Pancreas (tissue), 10 donors: ENCODE data around the gene ATOH7. TPM values are rescaled to one million over a fixed set of nuclear protein-coding genes. Genes with fewer than 3 reads are reported as not detected.
"Not testable (repeated sequence)": the region's sequence is repeated elsewhere in the genome, so short reads cannot be mapped to it uniquely, and the experiment has no call there.

Experiments used
- ATAC-seq, 4 donors: fragments of 200-7000 bp; cut with Tn5 transposase; one replicate each; pipeline versions ENCODE4 v1.8.0 to v1.9.1; 2020; ENCODE audit warnings: mild to moderate bottlenecking in 4 of 4, moderate library complexity in 4 of 4
- DNase-seq, 6 donors: peaks; one replicate each; pipeline ENCODE4 v3.0.0-alpha.2; 2020
- FAIRE-seq: peaks from 2 replicates; lab custom pipeline; 2012; peaks lifted over from hg19 to GRCh38; lab: Jason Lieb, UNC
- H3K27ac ChIP-seq, 4 donors: fragments of 200-600 bp; sonication (generic); 1 replicate in 3 of 4; 2 replicates in 1 of 4; pipeline versions ENCODE4 v1.5.0 to v1.8.0; 2020
- H3K27me3 ChIP-seq, 4 donors: fragments of 200-600 bp; one replicate each; pipeline ENCODE4 v1.8.0; 2021
- H3K36me3 ChIP-seq, 3 donors: fragments of 200-600 bp; sonication (generic) in 1 of 3; one replicate each; pipeline versions ENCODE4 v1.5.0 to v1.8.0; 2020 to 2021
- H3K4me1 ChIP-seq, 3 donors: fragments of 200-600 bp; one replicate each; pipeline ENCODE4 v1.8.0; 2021
- H3K4me3 ChIP-seq, 4 donors: fragments of 200-600 bp; sonication (generic) in 2 of 4; one replicate each; pipeline versions ENCODE4 v1.5.0 to v1.8.0; 2020 to 2021
- H3K9me3 ChIP-seq, 4 donors: fragments of 200-600 bp; one replicate each; pipeline ENCODE4 v1.8.0; 2021
- WGBS, 2 donors: extraction: QIAGEN DNeasy Blood & Tissue Kit; methylation state at CpG; one replicate each; pipeline ENCODE4 v1.1.7; 2013; 5-methylcytosine and 5-hydroxymethylcytosine counted together
- intact Hi-C, 3 donors: fragments of 100-400 bp; cut with DNase I; formaldehyde crosslinking; loops; one replicate each; pipeline versions ENCODE4 v1.11.1 to v1.14.2; 2022
- polyA plus RNA-seq, 2 donors: library from polyadenylated mRNA; stranded (reverse); fragments of 200-250 nt; gene quantifications; one replicate each; pipeline ENCODE4 v1.2.3, GENCODE V29; 2013
- total RNA-seq, 6 donors: library from RNA; stranded (reverse); fragmentation: NEBNext Ultra II Directional in 4 of 6; extraction: Animal tissue kit (Norgen Biotek cat#: 25700) in 4 of 6; gene quantifications; one replicate each; pipeline versions ENCODE4 v1.2.1 to v1.2.4, GENCODE V29; 2021 to 2023
- TF ChIP-seq, protein P1 (sequence below), 4 donors: fragments of 200-600 bp; sonication (generic) in 3 of 4; IDR thresholded peaks; one replicate each; pipeline versions ENCODE4 v1.5.0 to v1.8.0; 2021; ENCODE audit warnings: antibody characterized with exemption in 4 of 4
- donor health status: healthy with polysubstance abuse.
- donor health status: DM: no; HTN: no; CAD: no; lungs with moderate emphysema.
- donor health status: DM: no; HTN: no; CAD: no.
- donor health status: control.
- donor health status: control.
- donor health status: Bipolar disorder and iron deficiency.
- donor health status: DM: yes; HTN: yes; CAD: no.
- donor health status: DM: no; HTN: no; CAD: no.
- donor health status: DM: no; HTN: no; CAD: no.
- donor health status: DM: yes; HTN: yes; CAD: no.

The ATOH7 gene
- total and polyA plus RNA-seq, 8 donors, result 0.11 to 0.38 (median 0.19) TPM; not detected in 3

GRCh38 chr10:68249297-68249696 lies 17.4 kb upstream of the ATOH7 start:
- no peaks in the 10 kb centered on the region for H3K4me1 ChIP-seq
- H3K9me3 ChIP-seq, result no peaks in the 10 kb centered on the region
- WGBS, 2 donors, result 90 to 94% methylated on average over 4 of the region's 4 CpGs
- no peak for ATAC-seq
- TF ChIP-seq, protein P1, sequence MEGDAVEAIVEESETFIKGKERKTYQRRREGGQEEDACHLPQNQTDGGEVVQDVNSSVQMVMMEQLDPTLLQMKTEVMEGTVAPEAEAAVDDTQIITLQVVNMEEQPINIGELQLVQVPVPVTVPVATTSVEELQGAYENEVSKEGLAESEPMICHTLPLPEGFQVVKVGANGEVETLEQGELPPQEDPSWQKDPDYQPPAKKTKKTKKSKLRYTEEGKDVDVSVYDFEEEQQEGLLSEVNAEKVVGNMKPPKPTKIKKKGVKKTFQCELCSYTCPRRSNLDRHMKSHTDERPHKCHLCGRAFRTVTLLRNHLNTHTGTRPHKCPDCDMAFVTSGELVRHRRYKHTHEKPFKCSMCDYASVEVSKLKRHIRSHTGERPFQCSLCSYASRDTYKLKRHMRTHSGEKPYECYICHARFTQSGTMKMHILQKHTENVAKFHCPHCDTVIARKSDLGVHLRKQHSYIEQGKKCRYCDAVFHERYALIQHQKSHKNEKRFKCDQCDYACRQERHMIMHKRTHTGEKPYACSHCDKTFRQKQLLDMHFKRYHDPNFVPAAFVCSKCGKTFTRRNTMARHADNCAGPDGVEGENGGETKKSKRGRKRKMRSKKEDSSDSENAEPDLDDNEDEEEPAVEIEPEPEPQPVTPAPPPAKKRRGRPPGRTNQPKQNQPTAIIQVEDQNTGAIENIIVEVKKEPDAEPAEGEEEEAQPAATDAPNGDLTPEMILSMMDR (IDR thresholded peaks at IDR 0.05), result no peak
- H3K4me3 ChIP-seq, result no peak overlapping the region
- H3K27ac ChIP-seq, result no peak overlapping the region
- no peaks in the 10 kb centered on the region for H3K27me3 ChIP-seq
- H3K36me3 ChIP-seq, result no peaks in the 10 kb centered on the region
- DNase-seq, result no peak
- intact Hi-C loops, result no loop called here
- FAIRE-seq, result no peak

- Histone ChIP-seq H3K4me1 (no peaks in the 10 kb centered on the region), H3K9me3 (no peaks in the 10 kb centered on the region), H3K27ac (no peak overlapping the region), H3K36me3 (no peaks in the 10 kb centered on the region), H3K4me3 (no peak overlapping the region), H3K27me3 (no peaks in the 10 kb centered on the region)
- no peak for DNase-seq
- FAIRE-seq, result no peak
- ATAC-seq, result no peak
- TF ChIP-seq, protein P1 (IDR thresholded peaks at IDR 0.05), result no peak
- intact Hi-C loops, result no loop called here
- 77 to 81% methylated on average over 6 of the region's 6 CpGs for WGBS, 2 donors
Measured at GRCh38 chr10:68247931-68248330, 16.0 kb upstream of the ATOH7 start.

DNA sequence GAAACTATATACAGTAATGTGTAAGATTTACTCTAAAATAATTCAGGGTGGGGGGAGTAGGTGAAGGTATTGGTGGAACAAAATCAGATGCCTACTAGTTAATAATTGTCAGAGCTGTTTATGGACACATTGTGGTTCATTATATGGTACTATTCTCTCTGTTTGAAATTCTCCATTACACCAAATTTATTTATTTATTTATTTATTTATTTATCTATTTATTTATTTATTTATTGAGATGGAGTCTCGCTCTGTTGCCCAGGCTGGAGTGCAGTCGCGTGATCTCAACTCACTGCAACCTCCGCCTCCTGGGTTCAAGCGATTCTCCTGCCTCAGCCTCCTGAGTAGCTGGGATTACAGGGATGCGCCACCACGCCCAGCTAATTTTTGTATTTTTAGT lies 14.5 kb upstream of the ATOH7 start:
- FAIRE-seq, ATAC-seq, H3K9me3 ChIP-seq, H3K27me3 ChIP-seq, H3K4me1 ChIP-seq, H3K4me3 ChIP-seq, DNase-seq, H3K27ac ChIP-seq, H3K36me3 ChIP-seq, intact Hi-C loops: not testable (repeated sequence)
- WGBS, 2 donors, result 94 to 96% methylated on average over 7 of the region's 7 CpGs

GRCh38 chr10:68242051-68242450 lies 10.1 kb upstream of the ATOH7 start:
- Histone ChIP-seq H3K4me1 (no peaks in the 10 kb centered on the region), H3K27ac (no peak overlapping the region), H3K9me3 (no peaks in the 10 kb centered on the region), H3K27me3 (no peaks in the 10 kb centered on the region), H3K36me3 (no peaks in the 10 kb centered on the region), H3K4me3 (no peak overlapping the region)
- no peak for ATAC-seq
- DNase-seq, result no peak
- TF ChIP-seq, protein P1 (IDR thresholded peaks at IDR 0.05), result no peak
- intact Hi-C loops, result no loop called here
- WGBS, 2 donors, result 91 to 100% methylated on average over 2 of the region's 2 CpGs
- no peak for FAIRE-seq

GRCh38 chr10:68239596-68240150 lies 7.8 kb upstream of the ATOH7 start:
- no peak overlapping the region for H3K4me3 ChIP-seq
- H3K27ac ChIP-seq, result no peak overlapping the region
- 76 to 81% methylated on average over 5 of the region's 5 CpGs for WGBS, 2 donors
- no peaks in the 10 kb centered on the region for H3K4me1 ChIP-seq
- no peaks in the 10 kb centered on the region for H3K27me3 ChIP-seq
- intact Hi-C loops, result loop anchor here in 1 of 3 donors (10.0 kb wide), 1 partner anchor 55 kb away; no protein-coding TSS in a partner anchor
- FAIRE-seq, result no peak
- DNase-seq, result no peak
- ATAC-seq, result no peak
- TF ChIP-seq, protein P1 (IDR thresholded peaks at IDR 0.05), result no peak
- H3K36me3 ChIP-seq, result no peaks in the 10 kb centered on the region
- H3K9me3 ChIP-seq, result no peaks in the 10 kb centered on the region
